Endometrial microvascular endothelial cells (primary cell): ENCODE measurements around the gene SPHK2. TPM values are rescaled to one million over a fixed set of nuclear protein-coding genes. Genes with fewer than 3 reads are reported as not detected.
"Not testable (repeated sequence)": the region's sequence is repeated elsewhere in the genome, so short reads cannot be mapped to it uniquely, and the experiment has no call there.

Source experiments
- in situ Hi-C: cut with HindIII; loops from 2 replicates; pipeline ENCODE4 v1.10.0; 2017; ENCODE audit warnings: low sequenced_read_pairs, low pct_unique_long_range_greater_than_20kb; ENCODE audit errors: inconsistent ontology term
- total RNA-seq: library from RNA; depleted of rRNA; stranded (reverse); fragments of >200 nt; gene quantifications from one replicate; pipeline ENCODE4 v1.2.3, GENCODE V29; 2015; ENCODE audit errors: inconsistent ontology term

SPHK2 gene
- total RNA-seq, 1 donor from 2014 or later, result 7.8 TPM

DNA sequence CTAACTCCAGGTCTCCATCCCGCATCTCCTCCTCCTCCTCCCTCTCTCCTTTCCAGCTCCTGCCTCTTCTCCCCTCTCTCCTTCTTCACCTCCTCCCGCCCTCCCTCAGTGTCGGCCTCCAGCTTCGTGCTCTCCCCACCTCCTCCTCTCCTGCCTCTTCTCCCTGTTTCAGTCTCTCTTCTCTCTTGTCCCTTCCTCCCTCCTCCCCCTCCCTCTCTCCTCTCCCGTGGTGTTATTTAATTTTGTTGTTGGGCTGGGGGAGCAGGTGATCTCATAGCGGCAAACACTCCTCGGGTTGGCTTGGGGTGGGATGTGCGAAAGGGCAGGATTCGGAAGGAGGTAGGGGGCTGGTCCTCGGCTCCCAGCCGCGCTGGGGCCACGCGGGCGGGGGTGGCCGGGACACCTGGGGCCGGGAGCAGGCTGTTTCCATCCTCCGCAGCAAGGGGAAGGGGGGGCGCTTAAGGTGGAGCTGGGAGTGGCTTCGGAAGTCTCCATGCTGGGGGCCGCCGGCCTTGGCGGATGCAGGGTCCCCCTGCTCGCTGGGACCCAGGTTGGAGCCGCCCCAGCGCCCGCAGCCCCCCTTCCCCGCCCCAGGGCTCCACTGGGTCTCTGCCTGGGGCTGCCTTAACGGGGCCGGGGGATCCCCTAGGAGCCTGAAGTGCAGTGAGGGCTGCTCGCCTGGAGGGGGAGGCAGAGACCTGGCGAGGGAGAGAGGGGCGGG, 26.9 kb downstream of the SPHK2 start, which contains the start of gene CA11:
TSS of gene CA11 (minus strand) at position 187 of the 721 bp plus-strand sequence. CDS start 555 bp downstream, outside the sequence.
- in situ Hi-C loops, result no loop called here

DNA sequence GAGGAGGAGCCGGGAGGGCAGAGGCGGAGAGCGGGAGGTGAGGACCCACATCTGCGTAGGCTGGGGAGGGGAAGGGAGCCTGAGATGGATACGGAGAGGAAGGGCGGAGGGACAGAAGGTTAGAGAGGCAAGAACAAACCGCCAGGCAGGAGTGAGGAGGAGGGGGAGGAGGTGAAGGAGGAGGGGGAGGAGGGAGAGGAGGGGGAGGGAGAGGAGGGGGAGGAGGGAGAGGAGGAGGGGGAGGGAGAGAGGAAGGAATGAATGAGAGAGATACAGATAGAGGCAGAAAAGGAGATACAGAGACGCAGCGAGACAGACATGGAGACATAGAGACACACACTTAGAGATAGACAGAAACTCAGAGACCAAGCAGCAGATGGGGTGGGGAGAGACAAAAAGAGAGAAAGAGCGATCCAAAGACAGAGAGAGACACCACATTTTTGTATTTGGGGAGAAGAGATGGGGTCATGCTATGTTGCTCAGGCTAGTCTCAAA, 27.5 kb downstream of the SPHK2 start:
- in situ Hi-C loops, result no loop called here

DNA sequence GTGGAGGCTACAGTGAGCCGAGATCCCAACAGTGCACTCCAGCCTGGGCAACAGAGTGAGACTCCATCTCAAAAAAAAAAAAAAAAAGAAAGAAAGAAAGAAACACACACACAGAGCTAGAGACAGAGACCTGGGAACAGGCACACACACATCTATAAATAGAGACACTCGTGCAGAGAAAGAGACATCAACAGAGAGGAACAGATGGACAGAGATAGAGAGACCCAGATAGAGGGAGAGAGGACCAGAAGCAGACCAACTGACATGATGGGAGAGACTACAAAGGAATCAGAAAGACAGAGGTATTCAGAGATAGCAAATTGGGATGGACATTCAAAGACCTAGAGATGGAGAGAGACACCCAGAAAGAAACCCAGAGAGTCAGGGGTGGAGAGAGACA, 28.8 kb downstream of the SPHK2 start:
- in situ Hi-C loops, result no loop called here

DNA sequence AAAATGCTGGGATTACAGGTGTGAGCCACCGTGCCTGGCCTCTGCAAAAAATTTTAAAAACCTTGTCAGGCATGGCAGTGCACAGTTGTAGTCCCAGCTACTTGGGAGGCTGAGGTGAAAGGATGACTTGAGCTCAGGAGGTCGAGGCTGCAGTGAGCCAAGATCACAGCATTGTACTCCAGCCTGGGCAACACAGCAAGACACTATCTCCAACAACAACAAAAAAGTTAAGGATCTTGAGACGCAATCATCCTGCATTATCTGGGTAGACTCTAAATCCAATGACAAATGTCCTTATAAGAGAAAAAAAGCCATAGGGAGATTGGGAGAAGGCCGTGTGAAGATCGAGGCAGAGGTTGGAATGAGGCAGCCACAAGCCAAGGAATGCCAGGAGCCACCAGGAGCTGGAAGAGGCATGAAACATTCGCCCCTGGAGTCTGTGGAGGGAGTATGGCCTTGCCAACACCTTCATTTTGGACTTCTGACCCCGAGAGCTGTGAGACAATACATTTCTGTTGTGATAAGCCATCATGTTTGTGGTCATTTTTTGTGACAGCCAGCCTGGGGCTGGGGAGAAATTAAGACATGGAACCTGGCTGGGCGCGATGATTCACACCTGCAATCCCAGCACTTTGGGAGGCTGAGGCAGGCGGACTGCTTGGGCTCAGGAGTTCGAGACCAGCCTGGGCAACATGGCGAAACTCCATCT, 31.8 kb downstream of the SPHK2 start:
- in situ Hi-C loops, result no loop called here

DNA sequence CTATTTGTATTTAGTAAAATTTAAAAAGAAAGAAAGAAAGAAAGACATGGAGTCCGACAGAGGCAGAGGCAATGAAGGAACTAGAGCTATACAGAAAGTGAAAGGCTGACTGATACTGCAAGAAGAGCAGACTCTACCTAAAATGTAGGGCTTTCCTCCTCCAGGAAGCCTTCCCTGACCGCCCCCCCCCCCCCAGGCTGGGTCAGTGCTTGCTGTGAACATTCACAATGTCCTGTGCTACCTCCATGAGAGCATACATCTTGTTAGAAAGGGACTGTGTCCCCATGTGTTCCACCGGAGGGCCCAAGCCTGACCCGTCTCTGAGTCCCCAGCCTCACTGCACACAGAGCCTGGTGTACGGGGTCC, 32.4 kb downstream of the SPHK2 start:
- in situ Hi-C loops, result no loop called here

DNA sequence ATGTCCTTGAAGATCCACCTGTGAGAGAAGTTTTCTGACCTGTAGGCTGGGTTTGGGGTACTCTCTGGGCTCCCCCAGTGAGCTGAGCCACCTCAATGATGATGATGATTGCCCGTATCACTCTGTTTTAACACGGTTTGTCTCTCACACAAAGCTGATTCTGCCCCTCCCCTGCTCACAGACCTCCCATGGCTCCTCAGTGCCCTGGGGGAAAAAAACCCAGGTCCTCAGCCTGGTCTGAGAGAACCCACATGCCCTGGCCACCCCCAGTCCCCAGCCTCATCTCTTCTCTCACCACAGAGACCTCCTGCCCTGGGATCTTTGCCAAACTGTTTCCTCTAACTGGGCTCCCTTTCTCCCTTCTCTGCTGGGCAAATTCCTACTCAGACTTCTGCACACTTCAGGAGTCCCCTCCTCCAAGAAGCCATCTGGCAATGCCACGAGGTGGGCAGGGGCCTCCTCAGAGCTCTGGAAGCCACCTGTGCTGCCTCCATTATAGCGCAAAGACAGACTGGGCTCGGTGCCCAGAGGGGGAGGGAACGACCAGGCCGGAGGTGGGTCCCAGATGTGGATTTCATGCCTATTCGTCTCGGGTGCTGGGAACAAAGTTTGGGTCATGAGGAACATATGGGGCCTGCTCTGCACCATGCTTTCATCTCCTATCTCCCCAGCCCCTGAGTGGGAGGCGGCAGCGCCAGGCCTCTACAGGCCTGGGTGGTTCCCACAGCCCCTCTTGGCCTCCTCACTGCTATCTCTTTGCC, 35.2 kb downstream of the SPHK2 start:
- in situ Hi-C loops, result no loop called here

DNA sequence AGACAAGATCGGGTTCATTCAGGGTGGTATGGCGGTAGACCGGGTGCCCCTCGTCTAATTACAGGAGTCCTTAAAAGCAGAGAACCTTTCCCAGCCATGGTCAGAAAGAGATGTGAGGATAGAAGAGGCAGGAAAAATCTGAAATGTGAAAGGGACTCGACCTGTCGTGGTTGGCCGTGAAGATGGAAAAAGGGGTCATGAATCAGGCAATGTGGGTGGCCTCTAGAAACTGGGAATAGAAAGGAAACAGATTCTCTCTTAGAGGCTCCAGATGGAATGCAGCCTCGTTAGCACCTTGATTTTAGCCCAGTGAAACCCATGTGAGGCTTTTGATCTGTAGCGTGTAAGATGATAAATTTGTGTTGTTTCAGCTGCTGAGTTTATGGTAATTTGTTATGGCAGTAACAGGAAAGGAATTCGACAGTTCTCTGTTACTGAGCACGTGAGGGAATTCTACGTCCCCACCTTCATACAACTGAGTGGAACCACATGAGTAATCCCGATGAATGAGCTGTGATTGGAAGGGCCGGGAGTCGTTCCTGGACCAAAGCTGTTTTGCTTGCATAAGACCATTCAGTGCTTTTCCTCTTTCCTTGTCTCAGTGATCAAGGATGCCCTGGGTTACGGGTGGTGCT, 37.7 kb downstream of the SPHK2 start:
- in situ Hi-C loops, result no loop called here

DNA sequence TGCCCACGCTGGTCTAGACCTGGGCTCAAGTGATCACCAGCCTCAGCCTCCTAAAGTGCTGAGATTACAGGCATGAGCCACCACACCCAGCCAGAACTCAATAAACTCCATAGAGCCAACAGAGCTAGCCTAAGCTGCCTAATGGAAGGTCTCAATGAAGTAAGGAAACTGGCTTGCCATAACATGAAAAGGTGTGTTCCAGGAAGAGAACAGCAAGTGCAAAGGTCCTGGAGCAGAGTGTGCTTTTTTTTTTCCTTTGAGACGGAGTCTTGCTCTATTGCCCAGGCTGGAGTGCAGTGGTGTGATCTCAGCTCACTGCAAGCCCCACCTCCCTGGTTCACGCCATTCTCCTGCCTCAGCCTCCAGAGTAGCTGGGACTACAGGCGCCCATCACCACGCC, 38.5 kb downstream of the SPHK2 start:
- in situ Hi-C loops, result not testable (repeated sequence)

DNA sequence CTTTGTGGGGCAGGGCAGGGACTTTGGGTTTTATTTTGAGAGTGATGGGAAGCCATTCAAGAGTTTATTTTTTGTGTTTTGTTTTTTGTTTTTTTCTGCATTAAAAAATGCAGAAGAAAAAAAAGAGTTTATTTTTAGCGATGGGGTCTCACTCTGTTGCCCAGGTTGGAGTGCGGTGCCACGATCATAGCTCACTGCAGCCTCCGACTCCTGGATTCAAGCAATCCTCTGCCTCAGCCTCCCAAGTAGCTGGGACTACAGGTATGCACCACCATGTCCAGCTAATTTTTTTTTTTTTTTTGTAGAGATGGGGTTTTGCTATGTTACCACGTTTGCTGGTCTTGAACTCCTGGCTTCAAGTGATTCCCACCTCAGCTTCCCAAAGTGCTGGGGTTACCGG, 39.2 kb downstream of the SPHK2 start:
- in situ Hi-C loops, result no loop called here

DNA sequence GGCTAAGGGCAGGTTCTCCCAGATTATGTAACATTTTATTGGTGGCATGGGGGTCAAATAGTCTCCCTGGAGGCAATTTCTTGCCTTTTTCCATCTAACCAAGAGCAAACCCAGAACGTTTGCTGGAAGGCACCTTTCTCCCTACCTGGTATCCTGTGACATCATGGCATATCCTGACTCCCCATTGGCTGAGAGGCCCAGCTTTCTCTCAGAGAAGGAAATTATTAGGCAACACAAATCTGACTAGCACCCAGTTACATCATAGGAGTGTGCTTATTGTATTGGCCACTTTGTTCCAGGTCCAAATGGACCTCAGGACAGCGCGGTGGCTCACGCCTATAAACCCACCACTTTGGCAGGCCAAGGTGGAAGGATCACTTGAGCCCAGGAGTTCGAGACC, 40.5 kb downstream of the SPHK2 start:
- in situ Hi-C loops, result no loop called here

DNA sequence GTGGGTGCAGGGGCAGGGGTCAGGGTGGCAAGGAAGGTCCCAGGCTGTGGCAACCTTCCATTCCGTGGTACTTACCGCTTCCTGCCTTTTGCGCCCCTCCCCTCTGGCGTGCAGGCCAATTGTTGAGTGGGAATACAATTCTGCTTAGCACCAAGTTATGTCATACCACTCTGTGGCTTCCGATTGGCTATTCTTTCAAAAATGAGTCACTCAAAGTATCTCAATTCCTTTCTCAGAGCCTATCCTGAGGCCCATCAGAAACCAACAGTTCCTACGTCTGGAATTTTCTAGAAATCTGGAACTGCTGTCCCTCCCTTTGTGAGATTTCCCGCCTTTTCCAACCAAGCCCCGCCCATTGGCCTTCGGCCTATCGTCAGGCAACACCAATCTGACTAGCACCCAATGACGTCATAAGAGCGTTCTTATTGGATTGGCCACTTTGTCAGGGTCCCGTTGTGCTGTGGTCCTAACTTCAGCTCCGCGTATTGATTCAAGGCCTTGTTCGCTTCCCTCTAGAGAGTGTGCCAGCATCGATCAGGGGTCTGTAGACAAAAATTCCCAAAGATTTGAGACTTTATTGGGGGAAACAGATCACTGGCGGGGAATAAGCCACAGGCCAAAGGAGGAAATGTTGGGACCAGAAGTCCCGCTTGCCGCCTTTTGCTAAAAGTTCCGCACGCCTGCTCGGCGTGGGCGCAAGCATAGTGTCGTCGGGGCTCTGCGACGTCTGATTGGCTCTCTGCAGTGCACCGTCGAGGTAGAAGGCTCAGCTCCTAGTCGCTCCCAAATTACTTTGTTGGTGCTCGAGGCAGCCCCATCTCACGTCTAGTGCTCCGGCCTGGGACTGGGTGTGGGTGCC, 41.8 kb downstream of the SPHK2 start:
- in situ Hi-C loops, result no loop called here

DNA sequence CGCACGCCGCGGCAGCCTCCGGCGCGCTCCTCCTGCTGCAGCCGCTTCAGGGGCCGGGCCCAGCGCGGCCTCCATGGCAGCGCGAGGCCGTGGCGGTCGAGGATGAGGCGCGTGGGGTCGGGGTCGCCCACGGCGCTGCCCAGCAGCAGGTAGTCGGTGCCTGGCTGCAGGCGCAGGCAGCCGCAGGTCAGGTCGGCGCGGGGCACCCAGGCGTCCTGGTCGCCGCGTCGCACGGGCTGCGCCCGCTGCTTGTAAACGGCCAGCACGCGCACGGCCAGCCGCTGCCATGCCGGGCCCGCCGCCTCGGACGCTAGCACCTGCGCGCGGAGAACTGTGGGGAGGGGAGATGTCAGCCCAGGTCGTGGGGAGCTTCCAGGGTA, 42.4 kb downstream of the SPHK2 start:
- in situ Hi-C loops, result no loop called here

DNA sequence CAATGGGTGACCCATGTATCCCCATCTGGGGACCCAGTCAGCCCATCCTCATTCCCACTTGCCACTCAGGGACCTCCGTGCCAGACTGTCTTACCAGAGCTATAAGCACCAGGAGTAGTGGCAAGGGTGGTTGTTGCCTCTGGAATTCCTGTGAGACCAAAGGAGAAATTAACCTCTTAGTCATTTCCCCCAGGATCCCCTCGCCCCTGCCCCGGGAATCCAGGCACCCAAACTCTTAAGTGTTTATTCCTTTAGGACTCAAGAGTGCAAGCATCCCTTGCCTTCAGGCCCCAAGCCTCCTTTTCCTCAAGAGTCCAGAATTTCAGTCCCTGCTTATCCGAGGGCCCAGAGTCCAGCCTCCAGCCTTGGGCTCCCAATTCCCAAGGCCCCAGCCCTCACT, 44.4 kb downstream of the SPHK2 start:
- in situ Hi-C loops, result no loop called here

DNA sequence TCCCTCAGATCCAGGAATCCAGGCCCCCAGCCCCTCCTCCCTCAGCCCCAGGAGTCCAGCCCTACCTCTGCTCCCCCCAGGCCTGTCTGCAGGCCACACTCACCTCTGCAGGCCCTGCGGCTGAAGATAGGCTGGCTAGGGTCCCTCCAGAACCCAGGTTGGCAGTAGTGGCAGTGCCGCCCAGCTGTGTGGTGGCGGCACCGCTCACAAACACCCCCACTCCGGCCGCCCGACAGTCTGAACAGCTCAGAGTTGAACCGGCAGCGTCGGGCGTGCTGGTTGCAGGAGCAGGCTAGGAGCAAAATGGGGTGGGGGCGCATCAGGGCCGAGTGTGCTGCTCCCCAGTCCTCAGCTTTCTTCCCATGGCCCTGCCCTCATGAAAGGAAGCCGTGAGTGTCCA, 45.2 kb downstream of the SPHK2 start:
- in situ Hi-C loops, result no loop called here

DNA sequence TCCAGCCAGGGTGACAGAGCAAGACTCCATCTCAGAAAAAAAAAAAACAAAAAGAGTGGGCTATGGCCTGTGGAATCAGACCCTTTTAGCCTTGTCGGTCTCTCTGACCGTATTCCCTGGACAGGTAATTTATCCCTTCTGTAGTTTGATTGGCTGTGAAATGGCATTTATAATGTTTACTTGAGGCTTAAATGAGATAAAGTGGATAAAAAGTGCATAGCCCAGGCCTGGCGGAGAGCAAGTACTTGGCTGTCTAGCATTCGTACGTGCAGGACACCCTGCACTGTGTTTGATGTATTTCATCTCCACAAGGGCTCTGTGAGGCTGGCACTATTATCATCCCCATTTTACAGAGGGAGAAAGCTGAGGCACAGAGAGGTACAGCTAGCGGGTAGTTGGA, 46.5 kb downstream of the SPHK2 start:
- in situ Hi-C loops, result no loop called here

DNA sequence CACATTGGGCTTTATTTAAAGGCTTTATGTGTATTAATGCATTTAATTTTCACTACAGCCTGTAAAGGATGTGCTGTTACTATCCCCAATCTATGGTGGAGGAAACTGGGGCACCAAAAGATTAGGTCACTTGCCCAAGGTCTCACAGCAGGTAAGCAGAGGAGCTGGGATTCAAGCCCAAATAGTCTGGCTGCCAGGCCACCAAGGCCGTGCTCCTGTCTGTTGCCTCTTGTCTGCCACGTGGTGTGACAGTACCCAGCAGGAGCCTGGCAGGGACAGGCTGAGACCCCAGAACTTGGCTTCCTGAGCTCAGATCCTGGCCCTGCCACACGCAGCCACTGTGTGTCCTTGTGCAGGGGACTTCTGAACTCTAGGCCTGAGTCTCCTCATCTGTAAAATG, 49.0 kb downstream of the SPHK2 start:
- in situ Hi-C loops, result no loop called here

DNA sequence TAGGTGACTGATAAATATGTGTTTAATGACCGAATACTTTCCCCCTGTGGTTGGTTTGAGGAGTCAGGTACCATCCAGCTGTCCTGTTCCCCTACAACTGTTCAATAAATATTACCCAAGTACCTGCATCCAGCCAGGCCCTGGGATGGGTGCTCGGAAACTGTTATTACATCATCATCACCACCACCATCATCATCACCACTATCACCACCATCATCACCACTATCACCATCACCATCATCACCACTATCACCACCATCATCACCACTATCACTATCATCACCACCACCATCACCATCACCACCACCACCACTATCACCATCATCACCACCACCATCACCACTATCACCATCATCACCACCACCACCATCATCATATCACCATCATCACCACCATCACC, 49.5 kb downstream of the SPHK2 start:
- in situ Hi-C loops, result no loop called here

DNA sequence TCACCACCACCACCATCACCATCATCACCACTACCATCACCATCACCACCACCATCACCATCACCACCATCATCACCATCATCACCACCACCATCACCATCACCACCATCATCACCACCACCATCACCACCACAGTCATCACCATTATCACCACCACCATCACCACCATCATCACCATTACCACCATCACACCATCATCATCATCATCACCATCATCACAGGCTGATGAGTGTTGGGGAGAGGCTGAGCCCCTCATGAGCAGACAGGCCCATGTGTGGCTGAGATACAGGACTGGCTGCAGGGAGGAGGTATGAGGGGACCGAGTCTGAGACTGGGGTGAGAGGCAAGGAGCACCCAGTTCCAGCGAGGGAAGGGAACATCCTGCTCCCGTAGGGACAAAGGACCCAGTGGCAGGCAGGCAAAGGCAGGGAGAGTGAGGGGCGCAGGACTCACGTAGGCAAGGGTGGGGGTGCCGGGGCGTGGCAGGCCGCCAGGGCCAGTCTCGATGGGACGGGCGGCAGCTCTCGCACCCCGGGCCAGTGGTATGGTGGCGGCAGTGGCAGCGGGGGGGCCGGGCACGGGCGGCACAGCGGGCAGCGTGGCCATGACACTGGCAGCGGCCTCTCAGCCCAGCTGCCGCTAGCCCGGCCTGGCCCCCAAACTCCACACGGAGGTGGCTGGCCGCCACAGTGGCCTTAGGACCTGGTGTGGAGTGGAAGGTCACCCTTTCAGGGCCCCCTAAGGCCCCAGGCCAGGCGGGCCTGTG, 50.8 kb downstream of the SPHK2 start:
- in situ Hi-C loops, result no loop called here
